Cardiac ventricle fibroblast (primary cell): Measurements from ENCODE around the gene GOLGA8B. TPM values are rescaled to one million over a fixed set of nuclear protein-coding genes. Genes with fewer than 3 reads are reported as not detected.

Experiments
- total RNA-seq: library from RNA; depleted of rRNA; stranded (reverse); fragments of >200 nt; gene quantifications from 2 replicates; pipeline ENCODE4 v1.2.3, GENCODE V29; 2015

GOLGA8B gene
- total RNA-seq, result 20.6 and 45.0 TPM in 2 replicates

DNA sequence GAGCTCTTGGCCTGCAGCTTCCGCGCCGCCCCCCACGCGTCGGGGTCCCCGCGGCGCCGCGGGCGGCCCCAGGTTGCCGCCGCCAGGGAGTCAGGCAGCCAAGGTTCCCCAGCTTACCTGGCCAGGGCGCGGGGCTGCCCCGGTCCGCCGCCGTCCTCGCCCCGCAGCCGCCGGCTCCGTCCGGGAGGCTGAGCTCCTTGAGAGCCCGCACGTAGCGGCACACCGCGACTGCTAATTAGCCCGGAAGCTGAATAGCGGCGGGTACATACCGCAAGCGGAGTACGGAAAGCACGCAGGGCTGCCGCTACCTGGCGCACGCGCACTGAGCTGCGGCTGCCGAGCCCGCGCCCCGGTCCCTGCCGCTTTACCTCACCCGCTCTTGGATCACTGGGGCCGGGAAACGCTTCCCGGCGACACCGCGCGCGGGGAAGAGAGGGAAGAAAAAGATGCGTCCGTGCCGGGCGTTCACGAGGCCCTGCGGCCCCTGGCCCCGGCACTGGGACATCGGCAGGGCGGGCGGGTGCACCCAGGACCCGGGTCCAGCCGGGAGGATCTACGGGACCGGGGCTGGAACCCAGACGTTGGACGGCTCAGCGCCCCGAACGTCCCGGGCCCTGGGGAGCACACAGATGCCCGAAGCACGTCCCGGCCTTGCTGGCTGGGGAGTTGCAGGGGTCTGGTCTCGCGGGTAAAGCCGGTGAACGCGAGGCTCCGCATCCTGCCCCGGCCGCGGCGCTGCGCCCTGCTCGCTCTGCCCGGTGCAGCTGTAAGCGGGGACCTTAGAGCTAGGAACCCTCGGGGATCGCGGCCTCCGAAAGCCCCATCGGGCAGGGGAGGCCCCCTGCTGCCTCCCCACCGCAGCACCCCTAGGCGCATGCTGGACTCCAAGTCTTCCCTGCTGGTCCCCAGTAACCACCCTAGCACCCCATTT is at the start of gene GOLGA8B:
Gene GOLGA8B, minus strand, starts transcription at position 253 of the 931 bp plus-strand sequence. CDS start 47,739 bp downstream, outside the sequence.

Other genes with a start within 250 kb of the GOLGA8B start
- 11.3 and 12.4 TPM in 2 replicates for gene SLC12A6, start 245.9 kb downstream of the GOLGA8B start, total RNA-seq
- 212 and 225 TPM in 2 replicates for gene NOP10, start 240.5 kb downstream of the GOLGA8B start, total RNA-seq
- gene NUTM1, start 240.3 kb downstream of the GOLGA8B start, total RNA-seq, result not detected in 2 replicates
- 6.5 and 9.9 TPM in 2 replicates for gene LPCAT4, start 216.5 kb downstream of the GOLGA8B start, total RNA-seq
- 9.3 and 14.0 TPM in 2 replicates for gene GOLGA8A, start 145.8 kb downstream of the GOLGA8B start, total RNA-seq
- not detected in 2 replicates for gene GJD2, start 171.3 kb upstream of the GOLGA8B start, total RNA-seq
- gene ACTC1, start 211.9 kb upstream of the GOLGA8B start, total RNA-seq, result not detected in 2 replicates